NOMO-1 (cell line): ENCODE results near the gene FNTB.
"Not testable (repeated sequence)": the region's sequence is repeated elsewhere in the genome, so short reads cannot be mapped to it uniquely, and the experiment has no call there.

ENCODE experiments used
- DNase-seq, 2 experiments: peaks; one replicate each; lab custom pipeline; 2025; ENCODE audit not compliant: unreplicated experiment in 2 of 2; lab: John Stamatoyannopoulos, UW

FNTB gene

GRCh38 chr14:65080960-65081747 is 94.5 kb downstream of the FNTB start:
- no peak for DNase-seq

- no peak for DNase-seq
Measured at GRCh38 chr14:65082930-65083329, 96.2 kb downstream of the FNTB start.

GRCh38 chr14:65084554-65085505 is 98.1 kb downstream of the FNTB start:
- no peak for DNase-seq

- not testable (repeated sequence) for DNase-seq
Measured at GRCh38 chr14:65086686-65087085, 100.0 kb downstream of the FNTB start.

GRCh38 chr14:65087835-65088234 is 101.1 kb downstream of the FNTB start:
- DNase-seq: not testable (repeated sequence)

- DNase-seq: no peak
Measured at GRCh38 chr14:65092349-65092748, 105.7 kb downstream of the FNTB start.

- DNase-seq: no peak
Measured at GRCh38 chr14:65095633-65096205, 109.0 kb downstream of the FNTB start.

GRCh38 chr14:65096323-65097089 is 109.8 kb downstream of the FNTB start:
- no peak for DNase-seq

GRCh38 chr14:65098586-65098985 is 111.9 kb downstream of the FNTB start:
- peak; percentile 72 to 89 for DNase-seq

GRCh38 chr14:65100922-65101541 is 114.3 kb downstream of the FNTB start:
- no peak for DNase-seq

GRCh38 chr14:65101631-65102440 is 115.1 kb downstream of the FNTB start:
- no peak for DNase-seq

GRCh38 chr14:65102441-65103149 is 115.9 kb downstream of the FNTB start, which contains the start of gene MAX:
TSS of gene MAX (minus strand) at chr14:65102517. CDS start at chr14:65102339, 178 bp downstream.
- peak; percentile 95 to 99 for DNase-seq

- no peak for DNase-seq
Measured at GRCh38 chr14:65103150-65103760, 116.6 kb downstream of the FNTB start.

GRCh38 chr14:65104791-65105190 is 118.1 kb downstream of the FNTB start:
- no peak for DNase-seq

GRCh38 chr14:65106316-65106715 is 119.6 kb downstream of the FNTB start:
- DNase-seq: no peak

GRCh38 chr14:65106736-65107135 is 120.0 kb downstream of the FNTB start:
- DNase-seq: no peak

- DNase-seq: no peak
Measured at GRCh38 chr14:65107200-65107599, 120.5 kb downstream of the FNTB start.

- DNase-seq: no peak
Measured at GRCh38 chr14:65109357-65109756, 122.7 kb downstream of the FNTB start.
